K562 (cell line): ENCODE measurements around the gene ZMYND15. TPM values are rescaled to one million over a fixed set of nuclear protein-coding genes. Genes with fewer than 3 reads are reported as not detected.

Experiments
- CTBP1 ChIP-seq: fragments of 450-650 bp; IDR thresholded peaks from 2 replicates; pipeline ENCODE4 v1.6.1; 2016; ENCODE audit warnings: borderline replicate concordance
- EHMT2 ChIP-seq: fragments of 450-650 bp; IDR thresholded peaks from 2 replicates; pipeline ENCODE4 v1.6.1; 2018; ENCODE audit warnings: antibody characterized with exemption
- ESRRA ChIP-seq: fragments of 450-650 bp; IDR thresholded peaks from 2 replicates; pipeline ENCODE4 v1.6.1; 2014; ENCODE audit warnings: low read depth, mild to moderate bottlenecking, moderate library complexity, borderline replicate concordance
- GABPB1 ChIP-seq: sonication (generic); formaldehyde crosslinking; IDR thresholded peaks from 2 replicates; pipeline ENCODE4 v1.8.0; 2022; ENCODE audit warnings: mild to moderate bottlenecking, missing genetic modification reagents
- GATAD2A ChIP-seq: fragments of 450-650 bp; IDR thresholded peaks from 2 replicates; pipeline ENCODE4 v1.6.1; 2017
- GTF2E2 ChIP-seq: fragments of 200-800 bp; sonication (Bioruptor generic); IDR thresholded peaks from 2 replicates; pipeline ENCODE4 v1.6.1; 2016; ENCODE audit warnings: missing genetic modification characterization, missing compliant biosample characterization
- HMG20A ChIP-seq: fragments of 450-650 bp; formaldehyde crosslinking; conservative IDR thresholded peaks from 2 replicates; pipeline ENCODE4 v1.4.0; 2020; ENCODE audit warnings: mild to moderate bottlenecking, mixed read lengths
- PHB2 ChIP-seq: fragments of 450-650 bp; IDR thresholded peaks from 2 replicates; pipeline ENCODE4 v1.6.1; 2017; ENCODE audit warnings: low read depth
- PTRF ChIP-seq: fragments of 450-650 bp; IDR thresholded peaks from 2 replicates; pipeline ENCODE4 v1.6.1; 2016; ENCODE audit warnings: mild to moderate bottlenecking, missing genetic modification characterization, missing compliant biosample characterization
- SIN3B ChIP-seq: fragments of 450-650 bp; IDR thresholded peaks from 2 replicates; pipeline ENCODE4 v1.6.1; 2017; ENCODE audit warnings: low read depth, mild to moderate bottlenecking, moderate library complexity
- SP2 ChIP-seq: IDR thresholded peaks from 2 replicates; pipeline ENCODE4 v1.6.1; 2011; ENCODE audit warnings: mild to moderate bottlenecking, low read depth, low read length, moderate library complexity; ENCODE audit not compliant: poor library complexity, severe bottlenecking; ENCODE audit errors: extremely low read depth
- SPI1 ChIP-seq: IDR thresholded peaks from 2 replicates; pipeline ENCODE4 v1.6.1; 2011; ENCODE audit warnings: low read depth, low read length, control low read depth, borderline replicate concordance
- TCFL5 ChIP-seq: fragments of 250-450 bp; sonication (Bioruptor Pico); conservative IDR thresholded peaks from 2 replicates; pipeline ENCODE4 v1.6.1; 2021; ENCODE audit warnings: mild to moderate bottlenecking, moderate library complexity, matching md5 sums
- XRCC4 ChIP-seq: IDR thresholded peaks from one replicate; pipeline ENCODE4 v1.6.1; 2011; ENCODE audit not compliant: insufficient read depth, insufficient read length; ENCODE audit errors: extremely low read depth
- ZBTB17 ChIP-seq: fragments of 450-650 bp; formaldehyde crosslinking; IDR thresholded peaks from 2 replicates; pipeline ENCODE4 v1.4.0; 2020; ENCODE audit warnings: mild to moderate bottlenecking
- ZC3H11A ChIP-seq: IDR thresholded peaks from 2 replicates; pipeline ENCODE4 v1.6.1; 2012; ENCODE audit warnings: low read depth, low read length, improper control_type of control experiment
- ZNF239 ChIP-seq: fragments of 250-450 bp; sonication (Bioruptor Pico); IDR thresholded peaks from 2 replicates; pipeline ENCODE4 v1.4.0; 2020; ENCODE audit warnings: mild to moderate bottlenecking
- ZNF830 ChIP-seq: fragments of 250-450 bp; sonication (Bioruptor Pico); IDR thresholded peaks from 2 replicates; pipeline ENCODE4 v1.5.0; 2021; ENCODE audit warnings: mild to moderate bottlenecking
- polyA plus RNA-seq, 8 experiments: library from polyadenylated mRNA; depleted of rRNA in 4 of 8; stranded (reverse) in 5 of 8; unstranded in 3 of 8; fragments of >200 nt; fragmentation: Nextera tagmentation in 2 of 8; fragmentation: Illumina TruSeq in 1 of 8; extraction: Ambion mirVana in 2 of 8; extraction: Trizol in 1 of 8; gene quantifications; 2 replicates each; pipeline versions ENCODE4 v1.2.1 to v1.2.3, GENCODE V29; 2011 to 2014; ENCODE audit warnings: inconsistent platforms in 1 of 8, missing spikeins in 1 of 8
- total RNA-seq, 7 experiments: library from RNA; depleted of rRNA in 6 of 7; stranded (reverse); fragments of >200 nt in 6 of 7; fragmentation: Illumina TruSeq in 2 of 7; extraction: Trizol in 2 of 7; gene quantifications; 2 replicates each; pipeline versions ENCODE4 v1.2.1 to v1.2.3, GENCODE V29; 2011 to 2021; ENCODE audit warnings: low replicate concordance in 1 of 7
- TF ChIP-seq, protein P1 (sequence below), 2 experiments: fragments of 200-800 bp in 1 of 2; sonication (Bioruptor generic) in 1 of 2; sonication (generic) in 1 of 2; formaldehyde crosslinking in 1 of 2; IDR thresholded peaks in 1 of 2; conservative IDR thresholded peaks in 1 of 2; 2 replicates each; pipeline versions ENCODE4 v1.5.0 to v1.6.1; 2016 to 2020; ENCODE audit warnings: missing compliant biosample characterization in 1 of 2, missing genetic modification characterization in 1 of 2, missing genetic modification reagents in 1 of 2
- TF ChIP-seq, protein P2 (sequence below), 2 experiments: fragments of 450-650 bp; IDR thresholded peaks; 2 replicates each; pipeline ENCODE4 v1.6.1; 2016
- TF ChIP-seq, protein P3 (sequence below): fragments of 200-800 bp; sonication (Bioruptor generic); IDR thresholded peaks from 2 replicates; pipeline ENCODE4 v1.6.1; 2017; ENCODE audit warnings: missing genetic modification characterization, missing compliant biosample characterization
- TF ChIP-seq, protein P4 (sequence below): fragments of 450-650 bp; IDR thresholded peaks from 2 replicates; pipeline ENCODE4 v1.6.1; 2018; ENCODE audit not compliant: partially characterized antibody

The ZMYND15 gene
- total and polyA plus RNA-seq, 9 of the 15 experiments (the other 6 are each of a cell fraction or from before 2014, with no cell fraction given) = 0.09 TPM; not detected in 8

DNA sequence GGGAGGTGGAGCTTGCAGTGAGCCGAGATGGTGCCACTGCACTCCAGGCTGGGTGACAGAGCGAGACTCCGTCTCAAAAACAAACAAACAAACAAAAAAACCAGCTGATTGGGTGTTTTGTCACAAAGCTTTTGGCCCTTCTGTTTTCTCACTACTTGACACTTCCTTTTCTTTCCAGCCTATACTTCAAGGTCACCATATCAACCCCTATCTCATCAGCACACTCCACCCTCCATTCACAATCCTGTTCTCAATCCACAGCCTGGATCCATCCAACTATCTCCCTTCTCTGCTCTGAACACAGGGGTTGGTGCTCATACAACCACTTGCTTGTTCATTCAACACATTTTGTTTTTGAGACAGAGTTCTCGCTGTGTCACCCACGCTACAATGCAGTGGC lies 15.0 kb upstream of the ZMYND15 start (continued):
- TF ChIP-seq, protein P1, sequence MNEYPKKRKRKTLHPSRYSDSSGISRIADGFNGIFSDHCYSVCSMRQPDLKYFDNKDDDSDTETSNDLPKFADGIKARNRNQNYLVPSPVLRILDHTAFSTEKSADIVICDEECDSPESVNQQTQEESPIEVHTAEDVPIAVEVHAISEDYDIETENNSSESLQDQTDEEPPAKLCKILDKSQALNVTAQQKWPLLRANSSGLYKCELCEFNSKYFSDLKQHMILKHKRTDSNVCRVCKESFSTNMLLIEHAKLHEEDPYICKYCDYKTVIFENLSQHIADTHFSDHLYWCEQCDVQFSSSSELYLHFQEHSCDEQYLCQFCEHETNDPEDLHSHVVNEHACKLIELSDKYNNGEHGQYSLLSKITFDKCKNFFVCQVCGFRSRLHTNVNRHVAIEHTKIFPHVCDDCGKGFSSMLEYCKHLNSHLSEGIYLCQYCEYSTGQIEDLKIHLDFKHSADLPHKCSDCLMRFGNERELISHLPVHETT (CRISPR knock-in tag; conservative IDR thresholded peaks at IDR 0.05 in 1 of 2, IDR thresholded peaks at IDR 0.05 in 1 of 2) = no peak
- peak; percentile 96 for TF ChIP-seq ZBTB17 (CRISPR knock-in tag)
- no peak for TF ChIP-seq SP2
- no peak for TF ChIP-seq TCFL5 (CRISPR knock-in tag)
- TF ChIP-seq ZNF239 (CRISPR knock-in tag) = no peak
- TF ChIP-seq HMG20A = no peak
- TF ChIP-seq, protein P2, sequence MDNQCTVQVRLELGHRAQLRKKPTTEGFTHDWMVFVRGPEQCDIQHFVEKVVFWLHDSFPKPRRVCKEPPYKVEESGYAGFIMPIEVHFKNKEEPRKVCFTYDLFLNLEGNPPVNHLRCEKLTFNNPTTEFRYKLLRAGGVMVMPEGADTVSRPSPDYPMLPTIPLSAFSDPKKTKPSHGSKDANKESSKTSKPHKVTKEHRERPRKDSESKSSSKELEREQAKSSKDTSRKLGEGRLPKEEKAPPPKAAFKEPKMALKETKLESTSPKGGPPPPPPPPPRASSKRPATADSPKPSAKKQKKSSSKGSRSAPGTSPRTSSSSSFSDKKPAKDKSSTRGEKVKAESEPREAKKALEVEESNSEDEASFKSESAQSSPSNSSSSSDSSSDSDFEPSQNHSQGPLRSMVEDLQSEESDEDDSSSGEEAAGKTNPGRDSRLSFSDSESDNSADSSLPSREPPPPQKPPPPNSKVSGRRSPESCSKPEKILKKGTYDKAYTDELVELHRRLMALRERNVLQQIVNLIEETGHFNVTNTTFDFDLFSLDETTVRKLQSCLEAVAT (IDR thresholded peaks at IDR 0.05) = peak in 1 of 2 experiments; percentile 99; a peak in 2 of 4 replicates
- TF ChIP-seq GABPB1 (CRISPR knock-in tag) = no peak
- TF ChIP-seq SPI1 = 0 out of 2 replicates have a peak, but pooled peaks have one; percentile 15
- TF ChIP-seq CTBP1 = no peak
- no peak for TF ChIP-seq ZNF830 (CRISPR knock-in tag)
- TF ChIP-seq ESRRA = peak; percentile 95
- TF ChIP-seq XRCC4 = no peak
- TF ChIP-seq ZC3H11A = no peak
- no peak for TF ChIP-seq GTF2E2 (tag)
- TF ChIP-seq SIN3B = no peak
- TF ChIP-seq PTRF (tag) = no peak
- no peak for TF ChIP-seq GATAD2A
- TF ChIP-seq EHMT2 = no peak
- TF ChIP-seq, protein P3, sequence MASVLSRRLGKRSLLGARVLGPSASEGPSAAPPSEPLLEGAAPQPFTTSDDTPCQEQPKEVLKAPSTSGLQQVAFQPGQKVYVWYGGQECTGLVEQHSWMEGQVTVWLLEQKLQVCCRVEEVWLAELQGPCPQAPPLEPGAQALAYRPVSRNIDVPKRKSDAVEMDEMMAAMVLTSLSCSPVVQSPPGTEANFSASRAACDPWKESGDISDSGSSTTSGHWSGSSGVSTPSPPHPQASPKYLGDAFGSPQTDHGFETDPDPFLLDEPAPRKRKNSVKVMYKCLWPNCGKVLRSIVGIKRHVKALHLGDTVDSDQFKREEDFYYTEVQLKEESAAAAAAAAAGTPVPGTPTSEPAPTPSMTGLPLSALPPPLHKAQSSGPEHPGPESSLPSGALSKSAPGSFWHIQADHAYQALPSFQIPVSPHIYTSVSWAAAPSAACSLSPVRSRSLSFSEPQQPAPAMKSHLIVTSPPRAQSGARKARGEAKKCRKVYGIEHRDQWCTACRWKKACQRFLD (CRISPR knock-in tag) = no peak
- TF ChIP-seq, protein P4, sequence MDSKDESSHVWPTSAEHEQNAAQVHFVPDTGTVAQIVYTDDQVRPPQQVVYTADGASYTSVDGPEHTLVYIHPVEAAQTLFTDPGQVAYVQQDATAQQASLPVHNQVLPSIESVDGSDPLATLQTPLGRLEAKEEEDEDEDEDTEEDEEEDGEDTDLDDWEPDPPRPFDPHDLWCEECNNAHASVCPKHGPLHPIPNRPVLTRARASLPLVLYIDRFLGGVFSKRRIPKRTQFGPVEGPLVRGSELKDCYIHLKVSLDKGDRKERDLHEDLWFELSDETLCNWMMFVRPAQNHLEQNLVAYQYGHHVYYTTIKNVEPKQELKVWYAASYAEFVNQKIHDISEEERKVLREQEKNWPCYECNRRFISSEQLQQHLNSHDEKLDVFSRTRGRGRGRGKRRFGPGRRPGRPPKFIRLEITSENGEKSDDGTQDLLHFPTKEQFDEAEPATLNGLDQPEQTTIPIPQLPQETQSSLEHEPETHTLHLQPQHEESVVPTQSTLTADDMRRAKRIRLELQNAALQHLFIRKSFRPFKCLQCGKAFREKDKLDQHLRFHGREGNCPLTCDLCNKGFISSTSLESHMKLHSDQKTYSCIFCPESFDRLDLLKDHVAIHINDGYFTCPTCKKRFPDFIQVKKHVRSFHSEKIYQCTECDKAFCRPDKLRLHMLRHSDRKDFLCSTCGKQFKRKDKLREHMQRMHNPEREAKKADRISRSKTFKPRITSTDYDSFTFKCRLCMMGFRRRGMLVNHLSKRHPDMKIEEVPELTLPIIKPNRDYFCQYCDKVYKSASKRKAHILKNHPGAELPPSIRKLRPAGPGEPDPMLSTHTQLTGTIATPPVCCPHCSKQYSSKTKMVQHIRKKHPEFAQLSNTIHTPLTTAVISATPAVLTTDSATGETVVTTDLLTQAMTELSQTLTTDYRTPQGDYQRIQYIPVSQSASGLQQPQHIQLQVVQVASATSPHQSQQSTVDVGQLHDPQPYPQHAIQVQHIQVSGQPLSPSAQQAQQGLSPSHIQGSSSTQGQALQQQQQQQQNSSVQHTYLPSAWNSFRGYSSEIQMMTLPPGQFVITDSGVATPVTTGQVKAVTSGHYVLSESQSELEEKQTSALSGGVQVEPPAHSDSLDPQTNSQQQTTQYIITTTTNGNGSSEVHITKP = peak; percentile 48
- no peak for TF ChIP-seq PHB2
